NCI-H1048 (cell line): ENCODE measurements around the gene KDM4C.

Source experiments
- DNase-seq: peaks from one replicate; lab custom pipeline; 2025; lab: John Stamatoyannopoulos, UW

Gene KDM4C

GRCh38 chr9:7211657-7212056, 453.9 kb downstream of the KDM4C start:
- DNase-seq: no peak

GRCh38 chr9:7212101-7212500, 454.3 kb downstream of the KDM4C start:
- DNase-seq: no peak

GRCh38 chr9:7216004-7216841, 458.4 kb downstream of the KDM4C start:
- DNase-seq: no peak

- no peak for DNase-seq
Measured at GRCh38 chr9:7223981-7224380, 466.2 kb downstream of the KDM4C start.
